Choroid plexus epithelial cell (primary cell): ENCODE data around the gene AHCYL1.

Source experiments
- DNase-seq: peaks from one replicate; pipeline ENCODE4 v3.0.0-alpha.2; 2010; ENCODE audit warnings: low read depth
- H3K4me3 ChIP-seq: 2 replicates; pipeline ENCODE4 v1.5.1; 2011; ENCODE audit warnings: low read depth, mild to moderate bottlenecking, control low read depth, low read length, moderate library complexity
- CTCF ChIP-seq: conservative IDR thresholded peaks from 2 replicates; pipeline ENCODE4 v1.5.1; 2011; ENCODE audit warnings: low read depth, mild to moderate bottlenecking, control low read depth, inconsistent platforms, low read length, moderate library complexity

Gene AHCYL1

GRCh38 chr1:110040548-110040947 is 56.0 kb downstream of the AHCYL1 start:
- no peak for TF ChIP-seq CTCF
- DNase-seq, result no peak
- H3K4me3 ChIP-seq, result no peak overlapping the region

- no peak for DNase-seq
- TF ChIP-seq CTCF, result no peak
- no peak overlapping the region for H3K4me3 ChIP-seq
Observed at GRCh38 chr1:110043016-110043415, 58.5 kb downstream of the AHCYL1 start.

GRCh38 chr1:110047463-110047862 is 62.9 kb downstream of the AHCYL1 start:
- no peak overlapping the region for H3K4me3 ChIP-seq
- no peak for DNase-seq
- peak; percentile 21 for TF ChIP-seq CTCF

GRCh38 chr1:110048240-110048639 is 63.7 kb downstream of the AHCYL1 start:
- H3K4me3 ChIP-seq, result no peak overlapping the region
- no peak for TF ChIP-seq CTCF
- no peak for DNase-seq

GRCh38 chr1:110048923-110049601 is 64.5 kb downstream of the AHCYL1 start:
- no peak for TF ChIP-seq CTCF
- no peak for DNase-seq

GRCh38 chr1:110049801-110050601 is 65.4 kb downstream of the AHCYL1 start:
- no peak for TF ChIP-seq CTCF
- no peak for DNase-seq

More at GRCh38 chr1:110048923-110049601, 64.5 kb downstream of the AHCYL1 start:
- H3K4me3 ChIP-seq, result no peak overlapping the region

More at GRCh38 chr1:110049801-110050601, 65.4 kb downstream of the AHCYL1 start:
- H3K4me3 ChIP-seq, result no peak overlapping the region
